HepG2 (cell line): Measurements from ENCODE around the gene YWHAE. TPM values are rescaled to one million over a fixed set of nuclear protein-coding genes. Genes with fewer than 3 reads are reported as not detected.

Source experiments
- AHR ChIP-seq: IDR thresholded peaks from 2 replicates; pipeline ENCODE4 v1.6.1; 2018; ENCODE audit warnings: missing genetic modification reagents, missing compliant biosample characterization
- ARHGAP35 ChIP-seq: sonication (generic); formaldehyde crosslinking; IDR thresholded peaks from 2 replicates; pipeline ENCODE4 v1.9.0; 2022; ENCODE audit warnings: mild to moderate bottlenecking, inconsistent platforms, moderate library complexity, missing genetic modification reagents, borderline replicate concordance
- CBX2 ChIP-seq, 2 experiments: fragments of 200-600 bp in 1 of 2; sonication (generic); formaldehyde crosslinking in 1 of 2; IDR thresholded peaks; 2 replicates each; pipeline versions ENCODE4 v1.7.0 to v1.8.1; 2018 to 2022; ENCODE audit warnings: low read depth in 2 of 2, low read length in 1 of 2, mild to moderate bottlenecking in 1 of 2, missing genetic modification reagents in 1 of 2
- PAX8 ChIP-seq: sonication (generic); formaldehyde crosslinking; IDR thresholded peaks from 2 replicates; pipeline ENCODE4 v1.8.0; 2022; ENCODE audit warnings: mild to moderate bottlenecking, missing genetic modification reagents, borderline replicate concordance
- PRMT3 ChIP-seq: sonication (generic); formaldehyde crosslinking; IDR thresholded peaks from 2 replicates; pipeline ENCODE4 v1.8.1; 2022; ENCODE audit warnings: low read depth, mild to moderate bottlenecking, moderate library complexity, missing genetic modification reagents, borderline replicate concordance
- RFX3 ChIP-seq: IDR thresholded peaks from 2 replicates; pipeline ENCODE4 v1.6.1; 2016; ENCODE audit warnings: missing biosample characterization, missing genetic modification reagents
- TAF1 ChIP-seq: sonication (generic); formaldehyde crosslinking; IDR thresholded peaks from 2 replicates; pipeline ENCODE4 v1.4.0; 2020; ENCODE audit warnings: missing genetic modification reagents
- TGIF2 ChIP-seq: IDR thresholded peaks from 2 replicates; pipeline ENCODE4 v1.6.1; 2016; ENCODE audit warnings: control low read depth, missing compliant biosample characterization
- ZMYM4 ChIP-seq: sonication (generic); formaldehyde crosslinking; IDR thresholded peaks from 2 replicates; pipeline ENCODE4 v1.8.1; 2023; ENCODE audit warnings: mild to moderate bottlenecking, missing genetic modification reagents
- ZNF3 ChIP-seq: IDR thresholded peaks from 2 replicates; pipeline ENCODE4 v1.7.0; 2017; ENCODE audit warnings: inconsistent platforms
- polyA plus RNA-seq, 8 experiments: library from polyadenylated mRNA; depleted of rRNA in 3 of 8; stranded (reverse) in 7 of 8; unstranded in 1 of 8; fragments of >200 nt; fragmentation: Illumina TruSeq in 4 of 8; extraction: Trizol in 4 of 8; gene quantifications; 2 replicates each; pipeline versions ENCODE4 v1.2.1 to v1.2.3, GENCODE V29; 2011 to 2016; ENCODE audit warnings: low read depth in 4 of 8, missing spikeins in 1 of 8, mixed read lengths in 1 of 8; ENCODE audit not compliant: insufficient read depth in 1 of 8
- total RNA-seq, 5 experiments: library from RNA; depleted of rRNA; stranded (reverse); fragments of >200 nt; fragmentation: Illumina TruSeq; extraction: Trizol; gene quantifications; 2 replicates each; pipeline ENCODE4 v1.2.3, GENCODE V29; 2016; ENCODE audit warnings: low read depth in 1 of 5
- TF ChIP-seq, protein P1 (sequence below): sonication (generic); formaldehyde crosslinking; IDR thresholded peaks from 2 replicates; pipeline ENCODE4 v1.5.0; 2020; ENCODE audit warnings: mild to moderate bottlenecking, missing genetic modification reagents, borderline replicate concordance
- TF ChIP-seq, protein P2 (sequence below): sonication (generic); formaldehyde crosslinking; conservative IDR thresholded peaks from 2 replicates; pipeline ENCODE4 v1.8.0; 2022; ENCODE audit warnings: mild to moderate bottlenecking, moderate library complexity, missing genetic modification reagents
- TF ChIP-seq, protein P3 (sequence below): sonication (generic); formaldehyde crosslinking; IDR thresholded peaks from 2 replicates; pipeline ENCODE4 v1.4.0; 2020; ENCODE audit warnings: mild to moderate bottlenecking, missing genetic modification reagents
- TF ChIP-seq, protein P4 (sequence below): sonication (generic); formaldehyde crosslinking; IDR thresholded peaks from 2 replicates; pipeline ENCODE4 v1.4.0; 2020; ENCODE audit warnings: mild to moderate bottlenecking, missing genetic modification reagents

Gene YWHAE
- total and polyA plus RNA-seq, 2 of the 13 experiments (the other 11 are each of a cell fraction or from before 2014, with no cell fraction given): 256 to 335 TPM

DNA sequence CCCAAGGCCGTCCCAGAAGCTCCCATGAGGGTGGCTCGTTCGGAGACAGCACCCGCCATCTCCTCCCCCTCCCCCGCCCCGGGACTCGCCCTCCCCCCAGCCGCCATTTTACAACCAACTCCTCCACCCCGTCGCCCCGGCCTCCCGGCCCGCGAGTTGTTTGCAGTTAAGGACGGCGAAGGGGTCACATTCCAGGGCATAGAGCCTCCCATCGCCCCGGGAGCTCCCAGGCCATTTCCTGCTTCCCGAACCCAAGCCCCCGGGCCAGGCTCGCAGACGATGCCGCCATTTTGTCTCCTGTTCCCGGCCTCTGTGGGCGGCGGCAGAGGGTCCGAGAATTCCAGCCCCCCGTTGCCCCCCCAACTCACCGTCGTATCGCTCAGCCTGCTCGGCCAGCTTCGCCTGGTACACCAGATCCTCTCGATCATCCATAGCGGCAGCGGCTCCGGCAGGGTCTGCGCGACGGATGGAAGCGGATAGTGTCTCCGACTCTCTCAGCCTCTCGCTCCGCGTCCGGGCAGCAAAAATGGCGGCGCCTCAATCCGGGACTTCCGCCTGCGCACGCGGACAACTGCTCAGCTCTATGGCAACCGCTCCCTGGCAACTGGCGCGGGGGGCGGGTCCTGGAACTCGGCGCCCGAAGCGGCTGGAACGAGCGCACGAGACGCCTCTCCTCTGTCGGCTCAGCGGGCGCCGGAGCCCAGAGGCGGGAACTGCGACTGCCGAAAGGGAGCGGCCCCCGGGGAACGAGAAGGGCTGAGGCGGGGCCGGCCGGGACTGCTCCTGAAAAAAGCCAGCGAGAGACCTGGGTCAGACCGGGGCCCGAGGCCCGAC, at the start of gene YWHAE (continued):
- TF ChIP-seq ZMYM4 (CRISPR knock-in tag) (peak; percentile 55), ARHGAP35 (CRISPR knock-in tag) (0 out of 2 replicates have a peak, but pooled peaks have one; percentile 55), PRMT3 (CRISPR knock-in tag) (no peak), TGIF2 (CRISPR knock-in tag) (peak; percentile 72; the same call in 1 of the 2 replicates), PAX8 (CRISPR knock-in tag) (no peak; the same call in 1 of the 2 replicates), CBX2 (IDR thresholded peaks at IDR 0.05; ENCODE audit: low read depth, low read length) (no peak), CBX2 (CRISPR knock-in tag; IDR thresholded peaks at IDR 0.05; ENCODE audit: low read depth) (no peak), ZNF3 (no peak), TAF1 (CRISPR knock-in tag) (peak; percentile 95), RFX3 (CRISPR knock-in tag) (peak; percentile 92), AHR (no peak; the same call in 1 of the 2 replicates)
- TF ChIP-seq, protein P1, sequence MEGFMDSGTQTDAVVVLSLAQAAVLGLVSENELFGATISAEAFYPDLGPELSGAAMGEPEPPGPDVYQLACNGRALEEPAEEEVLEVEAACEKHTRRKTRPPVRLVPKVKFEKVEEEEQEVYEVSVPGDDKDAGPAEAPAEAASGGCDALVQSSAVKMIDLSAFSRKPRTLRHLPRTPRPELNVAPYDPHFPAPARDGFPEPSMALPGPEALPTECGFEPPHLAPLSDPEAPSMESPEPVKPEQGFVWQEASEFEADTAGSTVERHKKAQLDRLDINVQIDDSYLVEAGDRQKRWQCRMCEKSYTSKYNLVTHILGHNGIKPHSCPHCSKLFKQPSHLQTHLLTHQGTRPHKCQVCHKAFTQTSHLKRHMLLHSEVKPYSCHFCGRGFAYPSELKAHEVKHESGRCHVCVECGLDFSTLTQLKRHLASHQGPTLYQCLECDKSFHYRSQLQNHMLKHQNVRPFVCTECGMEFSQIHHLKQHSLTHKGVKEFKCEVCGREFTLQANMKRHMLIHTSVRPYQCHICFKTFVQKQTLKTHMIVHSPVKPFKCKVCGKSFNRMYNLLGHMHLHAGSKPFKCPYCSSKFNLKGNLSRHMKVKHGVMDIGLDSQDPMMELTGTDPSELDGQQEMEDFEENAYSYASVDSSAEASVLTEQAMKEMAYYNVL: no peak
- TF ChIP-seq, protein P2, sequence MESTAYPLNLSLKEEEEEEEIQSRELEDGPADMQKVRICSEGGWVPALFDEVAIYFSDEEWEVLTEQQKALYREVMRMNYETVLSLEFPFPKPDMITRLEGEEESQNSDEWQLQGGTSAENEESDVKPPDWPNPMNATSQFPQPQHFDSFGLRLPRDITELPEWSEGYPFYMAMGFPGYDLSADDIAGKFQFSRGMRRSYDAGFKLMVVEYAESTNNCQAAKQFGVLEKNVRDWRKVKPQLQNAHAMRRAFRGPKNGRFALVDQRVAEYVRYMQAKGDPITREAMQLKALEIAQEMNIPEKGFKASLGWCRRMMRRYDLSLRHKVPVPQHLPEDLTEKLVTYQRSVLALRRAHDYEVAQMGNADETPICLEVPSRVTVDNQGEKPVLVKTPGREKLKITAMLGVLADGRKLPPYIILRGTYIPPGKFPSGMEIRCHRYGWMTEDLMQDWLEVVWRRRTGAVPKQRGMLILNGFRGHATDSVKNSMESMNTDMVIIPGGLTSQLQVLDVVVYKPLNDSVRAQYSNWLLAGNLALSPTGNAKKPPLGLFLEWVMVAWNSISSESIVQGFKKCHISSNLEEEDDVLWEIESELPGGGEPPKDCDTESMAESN: peak; percentile 80; the same call in 1 of the 2 replicates
- TF ChIP-seq, protein P3, sequence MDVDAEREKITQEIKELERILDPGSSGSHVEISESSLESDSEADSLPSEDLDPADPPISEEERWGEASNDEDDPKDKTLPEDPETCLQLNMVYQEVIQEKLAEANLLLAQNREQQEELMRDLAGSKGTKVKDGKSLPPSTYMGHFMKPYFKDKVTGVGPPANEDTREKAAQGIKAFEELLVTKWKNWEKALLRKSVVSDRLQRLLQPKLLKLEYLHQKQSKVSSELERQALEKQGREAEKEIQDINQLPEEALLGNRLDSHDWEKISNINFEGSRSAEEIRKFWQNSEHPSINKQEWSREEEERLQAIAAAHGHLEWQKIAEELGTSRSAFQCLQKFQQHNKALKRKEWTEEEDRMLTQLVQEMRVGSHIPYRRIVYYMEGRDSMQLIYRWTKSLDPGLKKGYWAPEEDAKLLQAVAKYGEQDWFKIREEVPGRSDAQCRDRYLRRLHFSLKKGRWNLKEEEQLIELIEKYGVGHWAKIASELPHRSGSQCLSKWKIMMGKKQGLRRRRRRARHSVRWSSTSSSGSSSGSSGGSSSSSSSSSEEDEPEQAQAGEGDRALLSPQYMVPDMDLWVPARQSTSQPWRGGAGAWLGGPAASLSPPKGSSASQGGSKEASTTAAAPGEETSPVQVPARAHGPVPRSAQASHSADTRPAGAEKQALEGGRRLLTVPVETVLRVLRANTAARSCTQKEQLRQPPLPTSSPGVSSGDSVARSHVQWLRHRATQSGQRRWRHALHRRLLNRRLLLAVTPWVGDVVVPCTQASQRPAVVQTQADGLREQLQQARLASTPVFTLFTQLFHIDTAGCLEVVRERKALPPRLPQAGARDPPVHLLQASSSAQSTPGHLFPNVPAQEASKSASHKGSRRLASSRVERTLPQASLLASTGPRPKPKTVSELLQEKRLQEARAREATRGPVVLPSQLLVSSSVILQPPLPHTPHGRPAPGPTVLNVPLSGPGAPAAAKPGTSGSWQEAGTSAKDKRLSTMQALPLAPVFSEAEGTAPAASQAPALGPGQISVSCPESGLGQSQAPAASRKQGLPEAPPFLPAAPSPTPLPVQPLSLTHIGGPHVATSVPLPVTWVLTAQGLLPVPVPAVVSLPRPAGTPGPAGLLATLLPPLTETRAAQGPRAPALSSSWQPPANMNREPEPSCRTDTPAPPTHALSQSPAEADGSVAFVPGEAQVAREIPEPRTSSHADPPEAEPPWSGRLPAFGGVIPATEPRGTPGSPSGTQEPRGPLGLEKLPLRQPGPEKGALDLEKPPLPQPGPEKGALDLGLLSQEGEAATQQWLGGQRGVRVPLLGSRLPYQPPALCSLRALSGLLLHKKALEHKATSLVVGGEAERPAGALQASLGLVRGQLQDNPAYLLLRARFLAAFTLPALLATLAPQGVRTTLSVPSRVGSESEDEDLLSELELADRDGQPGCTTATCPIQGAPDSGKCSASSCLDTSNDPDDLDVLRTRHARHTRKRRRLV (CRISPR knock-in tag): 0 out of 2 replicates have a peak, but pooled peaks have one; percentile 29
- TF ChIP-seq, protein P4, sequence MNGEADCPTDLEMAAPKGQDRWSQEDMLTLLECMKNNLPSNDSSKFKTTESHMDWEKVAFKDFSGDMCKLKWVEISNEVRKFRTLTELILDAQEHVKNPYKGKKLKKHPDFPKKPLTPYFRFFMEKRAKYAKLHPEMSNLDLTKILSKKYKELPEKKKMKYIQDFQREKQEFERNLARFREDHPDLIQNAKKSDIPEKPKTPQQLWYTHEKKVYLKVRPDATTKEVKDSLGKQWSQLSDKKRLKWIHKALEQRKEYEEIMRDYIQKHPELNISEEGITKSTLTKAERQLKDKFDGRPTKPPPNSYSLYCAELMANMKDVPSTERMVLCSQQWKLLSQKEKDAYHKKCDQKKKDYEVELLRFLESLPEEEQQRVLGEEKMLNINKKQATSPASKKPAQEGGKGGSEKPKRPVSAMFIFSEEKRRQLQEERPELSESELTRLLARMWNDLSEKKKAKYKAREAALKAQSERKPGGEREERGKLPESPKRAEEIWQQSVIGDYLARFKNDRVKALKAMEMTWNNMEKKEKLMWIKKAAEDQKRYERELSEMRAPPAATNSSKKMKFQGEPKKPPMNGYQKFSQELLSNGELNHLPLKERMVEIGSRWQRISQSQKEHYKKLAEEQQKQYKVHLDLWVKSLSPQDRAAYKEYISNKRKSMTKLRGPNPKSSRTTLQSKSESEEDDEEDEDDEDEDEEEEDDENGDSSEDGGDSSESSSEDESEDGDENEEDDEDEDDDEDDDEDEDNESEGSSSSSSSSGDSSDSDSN (CRISPR knock-in tag): peak; percentile 90
